DOHH2 (cell line): ENCODE measurements around the gene RPRD1A.

Source experiments
- H3F3A ChIP-seq: fragments of 200-600 bp; sonication (generic), shearing (Covaris generic); 2 replicates; pipeline ENCODE4 v1.6.0; 2016; ENCODE audit warnings: antibody characterized with exemption, mild to moderate bottlenecking; ENCODE audit not compliant: control insufficient read depth, insufficient read depth
- H3K27ac ChIP-seq: fragments of 200-600 bp; sonication (generic); 2 replicates; pipeline ENCODE4 v1.5.1; 2014; ENCODE audit warnings: low read depth, mild to moderate bottlenecking, low read length, moderate library complexity
- H3K27me3 ChIP-seq: fragments of 200-600 bp; sonication (generic); 2 replicates; pipeline ENCODE4 v1.6.1; 2014; ENCODE audit warnings: mild to moderate bottlenecking, low read length, mixed read lengths; ENCODE audit not compliant: control insufficient read depth
- H3K36me3 ChIP-seq: fragments of 200-600 bp; sonication (generic); 2 replicates; pipeline ENCODE4 v1.6.1; 2014; ENCODE audit warnings: mild to moderate bottlenecking, low read length, moderate library complexity, mixed read lengths; ENCODE audit not compliant: control insufficient read depth
- H3K4me1 ChIP-seq: fragments of 200-600 bp; sonication (generic); 2 replicates; pipeline ENCODE4 v1.6.1; 2014; ENCODE audit warnings: mild to moderate bottlenecking, low read length, mixed read lengths; ENCODE audit not compliant: control insufficient read depth
- H3K4me2 ChIP-seq: fragments of 200-600 bp; sonication (generic); 2 replicates; pipeline ENCODE4 v1.6.0; 2014; ENCODE audit warnings: mild to moderate bottlenecking, low read length, moderate library complexity
- H3K4me3 ChIP-seq: fragments of 200-600 bp; sonication (generic); 2 replicates; pipeline ENCODE4 v1.5.1; 2014; ENCODE audit warnings: mild to moderate bottlenecking, low read length, mixed read lengths
- H3K79me2 ChIP-seq: fragments of 200-600 bp; sonication (generic); 2 replicates; pipeline ENCODE4 v1.6.1; 2014; ENCODE audit warnings: mild to moderate bottlenecking, low read length, mixed read lengths; ENCODE audit not compliant: control insufficient read depth
- H3K9me2 ChIP-seq: fragments of 200-600 bp; sonication (generic); replicated peaks from 2 replicates; pipeline ENCODE4 v1.6.1; 2014; ENCODE audit warnings: mild to moderate bottlenecking, low read length, mixed read lengths; ENCODE audit not compliant: control insufficient read depth
- H3K9me3 ChIP-seq: fragments of 200-600 bp; sonication (generic); 2 replicates; pipeline ENCODE4 v1.6.1; 2014; ENCODE audit warnings: antibody characterized with exemption, low read length, mixed read lengths; ENCODE audit not compliant: control insufficient read depth, insufficient read depth
- H4K20me1 ChIP-seq: fragments of 200-600 bp; sonication (generic); 2 replicates; pipeline ENCODE4 v1.6.0; 2014; ENCODE audit warnings: low read depth, mild to moderate bottlenecking, antibody characterized with exemption, low read length, moderate library complexity; ENCODE audit not compliant: control insufficient read depth, insufficient read depth
- CTCF ChIP-seq: fragments of 200-600 bp; sonication (generic); IDR thresholded peaks from one replicate; pipeline ENCODE4 v1.5.1; 2014; ENCODE audit warnings: antibody characterized with exemption, mild to moderate bottlenecking, low read depth, low read length; ENCODE audit not compliant: poor library complexity, severe bottlenecking
- EZH2phosphoT487 ChIP-seq: fragments of 200-600 bp; sonication (generic); IDR thresholded peaks from 2 replicates; pipeline ENCODE4 v1.6.1; 2017; ENCODE audit warnings: borderline replicate concordance, mild to moderate bottlenecking, antibody characterized with exemption, low read length, moderate library complexity, mixed read lengths

RPRD1A gene

GRCh38 chr18:35956226-35956625, 111.1 kb downstream of the RPRD1A start:
- no peak for TF ChIP-seq EZH2phosphoT487
- no peak for TF ChIP-seq CTCF
- H3K9me2 ChIP-seq, result no peaks in the 10 kb centered on the region
- H4K20me1 ChIP-seq, result no peaks in the 10 kb centered on the region
- no peak overlapping the region for H3K4me2 ChIP-seq
- H3K27me3 ChIP-seq, result no peaks in the 10 kb centered on the region
- no peaks in the 10 kb centered on the region; the same call in 1 of the 2 replicates for H3K9me3 ChIP-seq
- no peak overlapping the region for H3K4me3 ChIP-seq
- no peaks in the 10 kb centered on the region for H3K79me2 ChIP-seq
- no peak overlapping the region for H3K27ac ChIP-seq
- no peaks in the 10 kb centered on the region for H3K4me1 ChIP-seq
- no peaks in the 10 kb centered on the region for H3K36me3 ChIP-seq
- H3F3A ChIP-seq, result no peaks in the 10 kb centered on the region

DNA sequence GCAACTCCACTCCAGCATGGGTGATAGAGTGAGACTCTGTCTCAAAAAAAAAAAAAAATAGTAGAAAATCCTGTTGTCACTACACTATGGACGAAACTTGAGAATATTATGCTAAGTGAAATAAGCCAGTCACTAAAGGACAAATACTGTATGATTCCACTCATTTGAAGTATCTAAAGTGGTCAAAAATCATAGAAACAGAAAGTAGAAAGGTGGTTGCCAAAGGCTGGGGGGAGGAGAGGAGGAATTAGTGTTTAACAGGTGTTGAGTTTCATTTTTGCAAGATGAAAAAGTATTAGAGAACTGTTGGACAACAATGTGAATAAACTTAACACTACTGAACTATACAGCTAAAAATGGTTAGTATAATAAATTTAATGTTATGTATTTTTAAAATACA, 113.7 kb downstream of the RPRD1A start:
- no peak overlapping the region for H3K4me3 ChIP-seq
- TF ChIP-seq CTCF (no peak), EZH2phosphoT487 (no peak)
- no peaks in the 10 kb centered on the region for H3K27me3 ChIP-seq
- no peaks in the 10 kb centered on the region for H3K79me2 ChIP-seq
- H3F3A ChIP-seq, result no peaks in the 10 kb centered on the region
- no peaks in the 10 kb centered on the region; the same call in 1 of the 2 replicates for H3K9me3 ChIP-seq
- no peaks in the 10 kb centered on the region for H3K36me3 ChIP-seq
- H4K20me1 ChIP-seq, result no peaks in the 10 kb centered on the region
- H3K4me2 ChIP-seq, result no peak overlapping the region
- H3K4me1 ChIP-seq, result no peaks in the 10 kb centered on the region
- no peaks in the 10 kb centered on the region for H3K9me2 ChIP-seq
- H3K27ac ChIP-seq, result no peak overlapping the region

DNA sequence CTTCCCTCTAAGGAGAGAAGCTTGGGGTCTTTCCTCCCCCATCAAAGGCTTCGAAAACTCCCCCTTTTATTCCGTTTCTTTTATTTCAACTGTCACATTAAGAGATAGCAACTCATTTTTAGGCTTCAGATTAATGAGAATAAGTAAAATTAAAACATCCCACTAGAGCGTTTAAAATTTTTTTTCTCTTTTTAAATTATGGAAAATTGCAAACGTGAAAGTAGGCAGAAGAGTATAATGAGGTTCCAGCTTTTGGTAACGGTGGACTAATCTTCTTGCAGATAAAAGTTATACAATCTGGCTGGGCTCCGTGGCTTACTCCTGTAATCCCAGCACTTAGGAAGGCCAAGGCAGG, 116.8 kb downstream of the RPRD1A start:
- Histone ChIP-seq H3K9me3 (no peaks in the 10 kb centered on the region; the same call in 1 of the 2 replicates), H3K27me3 (no peaks in the 10 kb centered on the region), H3K79me2 (no peaks in the 10 kb centered on the region), H3K4me2 (no peak overlapping the region), H3K36me3 (no peaks in the 10 kb centered on the region), H4K20me1 (no peaks in the 10 kb centered on the region), H3F3A (no peaks in the 10 kb centered on the region), H3K9me2 (no peaks in the 10 kb centered on the region), H3K4me3 (no peak overlapping the region), H3K27ac (no peak overlapping the region), H3K4me1 (no peaks in the 10 kb centered on the region)
- TF ChIP-seq EZH2phosphoT487 (no peak), CTCF (no peak)
